HepG2 (cell line): ENCODE measurements around the gene SKP1. TPM values are rescaled to one million over a fixed set of nuclear protein-coding genes. Genes with fewer than 3 reads are reported as not detected.

Experiments
- ARID2 ChIP-seq: sonication (generic); formaldehyde crosslinking; IDR thresholded peaks from 2 replicates; pipeline ENCODE4 v1.8.1; 2022; ENCODE audit warnings: mild to moderate bottlenecking, missing genetic modification reagents, borderline replicate concordance
- ATF5 ChIP-seq: sonication (generic); formaldehyde crosslinking; IDR thresholded peaks from 2 replicates; pipeline ENCODE4 v1.4.0; 2020; ENCODE audit warnings: mild to moderate bottlenecking, low read depth, missing genetic modification reagents
- CERS6 ChIP-seq: sonication (generic); formaldehyde crosslinking; IDR thresholded peaks from 2 replicates; pipeline ENCODE4 v1.5.0; 2020; ENCODE audit warnings: missing genetic modification reagents
- EHMT2 ChIP-seq: fragments of 200-600 bp; sonication (generic); IDR thresholded peaks from 2 replicates; pipeline ENCODE4 v1.7.0; 2017; ENCODE audit warnings: antibody characterized with exemption, low read depth, low read length, borderline replicate concordance
- HNRNPH1 ChIP-seq: fragments of 200-400 bp; formaldehyde crosslinking; optimal IDR thresholded peaks from 2 replicates; pipeline ENCODE3; 2017; ENCODE audit warnings: mild to moderate bottlenecking, low read depth, low read length
- ISL2 ChIP-seq: sonication (generic); formaldehyde crosslinking; IDR thresholded peaks from 2 replicates; pipeline ENCODE4 v1.5.0; 2020; ENCODE audit warnings: missing genetic modification reagents
- KAT7 ChIP-seq: IDR thresholded peaks from 2 replicates; pipeline ENCODE4 v1.6.1; 2018; ENCODE audit warnings: borderline replicate concordance, missing compliant biosample characterization
- MAFK ChIP-seq, 2 experiments: IDR thresholded peaks in 1 of 2; conservative IDR thresholded peaks in 1 of 2; 2 replicates each; pipeline ENCODE4 v1.6.1; 2011; ENCODE audit warnings: improper control_type of control experiment in 2 of 2, low read length in 2 of 2
- NAIF1 ChIP-seq: sonication (generic); formaldehyde crosslinking; IDR thresholded peaks from 2 replicates; pipeline ENCODE4 v1.5.0; 2020; ENCODE audit warnings: mild to moderate bottlenecking, missing genetic modification reagents, borderline replicate concordance
- PLSCR1 ChIP-seq: sonication (generic); formaldehyde crosslinking; IDR thresholded peaks from 2 replicates; pipeline ENCODE4 v1.5.0; 2020; ENCODE audit warnings: missing genetic modification reagents, mild to moderate bottlenecking, borderline replicate concordance
- RFX3 ChIP-seq: IDR thresholded peaks from 2 replicates; pipeline ENCODE4 v1.6.1; 2016; ENCODE audit warnings: missing biosample characterization, missing genetic modification reagents
- RXRB ChIP-seq: IDR thresholded peaks from 2 replicates; pipeline ENCODE4 v1.6.1; 2016; ENCODE audit warnings: borderline replicate concordance, missing genetic modification reagents, missing compliant biosample characterization
- SCMH1 ChIP-seq: sonication (generic); formaldehyde crosslinking; IDR thresholded peaks from 2 replicates; pipeline ENCODE4 v1.9.0; 2021; ENCODE audit warnings: missing genetic modification reagents, mild to moderate bottlenecking, borderline replicate concordance
- ZBTB21 ChIP-seq: sonication (generic); formaldehyde crosslinking; IDR thresholded peaks from 2 replicates; pipeline ENCODE4 v1.4.0; 2020; ENCODE audit warnings: missing genetic modification reagents
- ZFP82 ChIP-seq: sonication (generic); formaldehyde crosslinking; IDR thresholded peaks from 2 replicates; pipeline ENCODE4 v1.5.1; 2020; ENCODE audit warnings: mild to moderate bottlenecking, missing genetic modification reagents, borderline replicate concordance
- ZNF138 ChIP-seq: sonication (generic); formaldehyde crosslinking; IDR thresholded peaks from 2 replicates; pipeline ENCODE4 v1.5.0; 2020; ENCODE audit warnings: mild to moderate bottlenecking, low read depth, missing genetic modification reagents
- ZNF335 ChIP-seq: sonication (generic); formaldehyde crosslinking; IDR thresholded peaks from 2 replicates; pipeline ENCODE4 v1.4.0; 2020; ENCODE audit warnings: missing genetic modification reagents
- ZNF34 ChIP-seq: sonication (generic); formaldehyde crosslinking; IDR thresholded peaks from 2 replicates; pipeline ENCODE4 v1.4.0; 2020; ENCODE audit warnings: mild to moderate bottlenecking, missing genetic modification reagents, borderline replicate concordance
- ZNF441 ChIP-seq: sonication (generic); formaldehyde crosslinking; IDR thresholded peaks from 2 replicates; pipeline ENCODE4 v1.7.0; 2021; ENCODE audit warnings: missing genetic modification reagents, borderline replicate concordance
- ZNF557 ChIP-seq: sonication (generic); formaldehyde crosslinking; IDR thresholded peaks from 2 replicates; pipeline ENCODE4 v1.4.0; 2020; ENCODE audit warnings: missing genetic modification reagents
- ZNF687 ChIP-seq: sonication (generic); formaldehyde crosslinking; IDR thresholded peaks from 2 replicates; pipeline ENCODE4 v1.5.1; 2020; ENCODE audit warnings: mild to moderate bottlenecking, missing genetic modification reagents, moderate library complexity
- ZNF766 ChIP-seq: sonication (generic); formaldehyde crosslinking; IDR thresholded peaks from 2 replicates; pipeline ENCODE4 v1.5.0; 2020; ENCODE audit warnings: missing genetic modification reagents, borderline replicate concordance
- polyA plus RNA-seq, 8 experiments: library from polyadenylated mRNA; depleted of rRNA in 3 of 8; stranded (reverse) in 7 of 8; unstranded in 1 of 8; fragments of >200 nt; fragmentation: Illumina TruSeq in 4 of 8; extraction: Trizol in 4 of 8; gene quantifications; 2 replicates each; pipeline versions ENCODE4 v1.2.1 to v1.2.3, GENCODE V29; 2011 to 2016; ENCODE audit warnings: low read depth in 4 of 8, missing spikeins in 1 of 8, mixed read lengths in 1 of 8; ENCODE audit not compliant: insufficient read depth in 1 of 8
- total RNA-seq, 5 experiments: library from RNA; depleted of rRNA; stranded (reverse); fragments of >200 nt; fragmentation: Illumina TruSeq; extraction: Trizol; gene quantifications; 2 replicates each; pipeline ENCODE4 v1.2.3, GENCODE V29; 2016; ENCODE audit warnings: low read depth in 1 of 5

SKP1 gene
- total and polyA plus RNA-seq, 2 of the 13 experiments (the other 11 are each of a cell fraction or from before 2014, with no cell fraction given), result 134 to 340 TPM

GRCh38 chr5:134176511-134177368, at the start of gene SKP1 (continued):
- peak; percentile 79; the same call in 1 of the 2 replicates for TF ChIP-seq ARID2
- no peak for TF ChIP-seq ZNF138 (CRISPR knock-in tag)
- no peak for TF ChIP-seq EHMT2
- TF ChIP-seq ZNF34 (CRISPR knock-in tag), result 0 out of 2 replicates have a peak, but pooled peaks have one; percentile 72
- peak; percentile 99 for TF ChIP-seq ZNF335 (CRISPR knock-in tag)
- TF ChIP-seq RFX3 (CRISPR knock-in tag), result no peak; the same call in 1 of the 2 replicates
- TF ChIP-seq ZFP82, result no peak
- TF ChIP-seq KAT7 (CRISPR knock-in tag), result no peak; the same call in 1 of the 2 replicates
- TF ChIP-seq SCMH1 (CRISPR knock-in tag), result no peak
- no peak for TF ChIP-seq PLSCR1 (CRISPR knock-in tag)
- TF ChIP-seq RXRB (CRISPR knock-in tag), result peak; percentile 43
- 0 out of 2 replicates have a peak, but pooled peaks have one; percentile 52 for TF ChIP-seq ZBTB21 (CRISPR knock-in tag)
- no peak for TF ChIP-seq HNRNPH1
- no peak; the same call in 1 of the 2 replicates for TF ChIP-seq CERS6 (CRISPR knock-in tag)
- TF ChIP-seq NAIF1, result no peak
- peak; percentile 89 for TF ChIP-seq ZNF687 (CRISPR knock-in tag)
- peak; percentile 77 for TF ChIP-seq ISL2 (CRISPR knock-in tag)
- TF ChIP-seq MAFK (conservative IDR thresholded peaks at IDR 0.05 in 1 of 2, IDR thresholded peaks at IDR 0.05 in 1 of 2; ENCODE audit: low read length in 2 of 2), result no peak
- TF ChIP-seq ZNF557 (CRISPR knock-in tag), result 0 out of 2 replicates have a peak, but pooled peaks have one; percentile 31
- no peak for TF ChIP-seq ATF5
- 0 out of 2 replicates have a peak, but pooled peaks have one; percentile 74 for TF ChIP-seq ZNF766 (CRISPR knock-in tag)
- peak; percentile 81; the same call in 1 of the 2 replicates for TF ChIP-seq ZNF441
